Raji (cell line): ENCODE data around the gene OLFML1.

ENCODE experiments used
- POLR2A ChIP-seq: IDR thresholded peaks from 2 replicates; pipeline ENCODE4 v1.6.1; 2011; ENCODE audit warnings: low read depth, low read length, control low read depth; ENCODE audit not compliant: insufficient read depth

Gene OLFML1

GRCh38 chr11:7530013-7530640 is 44.8 kb downstream of the OLFML1 start:
- TF ChIP-seq POLR2A = no peak

- no peak for TF ChIP-seq POLR2A
Measured at GRCh38 chr11:7531011-7531410, 45.7 kb downstream of the OLFML1 start.

GRCh38 chr11:7532405-7533145 is 47.3 kb downstream of the OLFML1 start:
- no peak for TF ChIP-seq POLR2A

- no peak for TF ChIP-seq POLR2A
Measured at GRCh38 chr11:7533199-7534041, 48.1 kb downstream of the OLFML1 start.

- no peak for TF ChIP-seq POLR2A
Measured at GRCh38 chr11:7534042-7534378, 48.7 kb downstream of the OLFML1 start.

- no peak for TF ChIP-seq POLR2A
Measured at GRCh38 chr11:7536100-7536499, 50.8 kb downstream of the OLFML1 start.

GRCh38 chr11:7537265-7537664 is 52.0 kb downstream of the OLFML1 start:
- no peak for TF ChIP-seq POLR2A

GRCh38 chr11:7538031-7538430 is 52.7 kb downstream of the OLFML1 start:
- no peak for TF ChIP-seq POLR2A

- no peak for TF ChIP-seq POLR2A
Measured at GRCh38 chr11:7538466-7539454, 53.5 kb downstream of the OLFML1 start.

GRCh38 chr11:7540830-7541555 is 55.7 kb downstream of the OLFML1 start:
- TF ChIP-seq POLR2A = no peak

GRCh38 chr11:7543302-7543701 is 58.0 kb downstream of the OLFML1 start:
- TF ChIP-seq POLR2A = no peak

GRCh38 chr11:7544021-7544420 is 58.7 kb downstream of the OLFML1 start:
- no peak for TF ChIP-seq POLR2A

GRCh38 chr11:7545611-7546010 is 60.3 kb downstream of the OLFML1 start:
- no peak for TF ChIP-seq POLR2A

- TF ChIP-seq POLR2A = no peak
Measured at GRCh38 chr11:7546324-7546791, 61.1 kb downstream of the OLFML1 start.
